Cortex of kidney (tissue), 1 donor: ENCODE results near the gene BHLHE41.

ENCODE experiments used
- DNase-seq: peaks from one replicate; lab custom pipeline; 2025; lab: John Stamatoyannopoulos, UW

BHLHE41 gene

GRCh38 chr12:26077915-26078702 is 46.7 kb downstream of the BHLHE41 start:
- DNase-seq: no peak
